ENCODE results near the gene KCNQ5. TPM values are rescaled to one million over a fixed set of nuclear protein-coding genes. Genes with fewer than 3 reads are reported as not detected.

Gene KCNQ5
- total RNA-seq, 2 experiments from 2014 or later = 2.1 to 2.5 TPM

- DNase-seq (no peak), ATAC-seq (ENCODE audit: poor library complexity) (no peak)
- Histone ChIP-seq H3K4me3 (ENCODE audit: low read length) (no peak overlapping the region), H3K36me3 (ENCODE audit: insufficient read depth, low read length) (no peaks in the 10 kb centered on the region), H3K9me3 (ENCODE audit: control insufficient read depth in 1 of 2, insufficient read depth in 1 of 2, low read length in 2 of 2) (no peaks in the 10 kb centered on the region), H3K27ac (ENCODE audit: low read depth in 1 of 2, low read length in 2 of 2) (no peak overlapping the region), H3K27me3 (ENCODE audit: control insufficient read depth in 1 of 2, insufficient read depth in 2 of 2, low read length in 2 of 2) (no peaks in the 10 kb centered on the region), H3K4me1 (ENCODE audit: insufficient read depth, low read length) (no peaks in the 10 kb centered on the region)
- no peak for TF ChIP-seq CTCF (IDR thresholded peaks at IDR 0.05)
- no peaks in the 10 kb centered on the region for H3K4me1 Mint-ChIP-seq (ENCODE audit: low read depth)
- ChIA-PET POLR2A (no interaction called here), CTCF (no interaction called here)
- H3K27ac Mint-ChIP-seq = no peak overlapping the region
- intact Hi-C loops (cut with DNase I, micrococcal nuclease) = no loop called here
- H3K9me3 Mint-ChIP-seq = no peaks in the 10 kb centered on the region
- H3K4me3 Mint-ChIP-seq = no peak overlapping the region
- H3K36me3 Mint-ChIP-seq (ENCODE audit: low read depth) = no peaks in the 10 kb centered on the region
- H3K27me3 Mint-ChIP-seq = no peaks in the 10 kb centered on the region
Measured at GRCh38 chr6:72849346-72849745, 227.5 kb downstream of the KCNQ5 start.

GRCh38 chr6:72850040-72850439 is 228.2 kb downstream of the KCNQ5 start:
- POLR2A ChIA-PET = no interaction called here

GRCh38 chr6:72850469-72850868 is 228.6 kb downstream of the KCNQ5 start:
- intact Hi-C loops (cut with DNase I, micrococcal nuclease) = no loop called here
- no peak overlapping the region for H3K27ac Mint-ChIP-seq
- H3K9me3 ChIP-seq (ENCODE audit: control insufficient read depth in 1 of 2, insufficient read depth in 1 of 2, low read length in 2 of 2) = no peaks in the 10 kb centered on the region
- POLR2A ChIA-PET = no interaction called here
- ATAC-seq (ENCODE audit: poor library complexity) = no peak
- H3K27me3 ChIP-seq (ENCODE audit: control insufficient read depth in 1 of 2, insufficient read depth in 2 of 2, low read length in 2 of 2) = no peaks in the 10 kb centered on the region
- DNase-seq = no peak
- no peaks in the 10 kb centered on the region for H3K36me3 Mint-ChIP-seq (ENCODE audit: low read depth)
- H3K4me3 ChIP-seq (ENCODE audit: low read length) = no peak overlapping the region
- H3K27me3 Mint-ChIP-seq = no peaks in the 10 kb centered on the region
- H3K36me3 ChIP-seq (ENCODE audit: insufficient read depth, low read length) = no peaks in the 10 kb centered on the region
- H3K4me1 ChIP-seq (ENCODE audit: insufficient read depth, low read length) = no peaks in the 10 kb centered on the region
- no peak for TF ChIP-seq CTCF (IDR thresholded peaks at IDR 0.05)
- H3K27ac ChIP-seq (ENCODE audit: low read depth in 1 of 2, low read length in 2 of 2) = no peak overlapping the region
- H3K4me3 Mint-ChIP-seq = no peak overlapping the region
- no peaks in the 10 kb centered on the region for H3K9me3 Mint-ChIP-seq
- no peaks in the 10 kb centered on the region for H3K4me1 Mint-ChIP-seq (ENCODE audit: low read depth)
- CTCF ChIA-PET = no interaction called here

More at GRCh38 chr6:72850040-72850439, 228.2 kb downstream of the KCNQ5 start:
- H3K4me3 ChIP-seq (ENCODE audit: low read length) = no peak overlapping the region
- DNase-seq (no peak), ATAC-seq (ENCODE audit: poor library complexity) (no peak)
- no peak for TF ChIP-seq CTCF (IDR thresholded peaks at IDR 0.05)
- no peaks in the 10 kb centered on the region for H3K27me3 ChIP-seq (ENCODE audit: control insufficient read depth in 1 of 2, insufficient read depth in 2 of 2, low read length in 2 of 2)
- Mint-ChIP-seq H3K27ac (no peak overlapping the region), H3K9me3 (no peaks in the 10 kb centered on the region), H3K4me3 (no peak overlapping the region), H3K4me1 (ENCODE audit: low read depth) (no peaks in the 10 kb centered on the region), H3K36me3 (ENCODE audit: low read depth) (no peaks in the 10 kb centered on the region), H3K27me3 (no peaks in the 10 kb centered on the region)
- intact Hi-C loops (cut with DNase I, micrococcal nuclease) = no loop called here
- CTCF ChIA-PET = no interaction called here
- no peaks in the 10 kb centered on the region for H3K9me3 ChIP-seq (ENCODE audit: control insufficient read depth in 1 of 2, insufficient read depth in 1 of 2, low read length in 2 of 2)
- H3K36me3 ChIP-seq (ENCODE audit: insufficient read depth, low read length) = no peaks in the 10 kb centered on the region
- H3K27ac ChIP-seq (ENCODE audit: low read depth in 1 of 2, low read length in 2 of 2) = no peak overlapping the region
- no peaks in the 10 kb centered on the region for H3K4me1 ChIP-seq (ENCODE audit: insufficient read depth, low read length)

All from CD4-positive, alpha-beta T cell (primary cell).